Inferior parietal cortex (tissue), 1 donor: Measurements from ENCODE around the gene TRIO.

Experiments used
- DNase-seq: peaks from one replicate; pipeline ENCODE4 v3.0.0-alpha.2; 2016; ENCODE audit errors: extremely low spot score

Gene TRIO

DNA sequence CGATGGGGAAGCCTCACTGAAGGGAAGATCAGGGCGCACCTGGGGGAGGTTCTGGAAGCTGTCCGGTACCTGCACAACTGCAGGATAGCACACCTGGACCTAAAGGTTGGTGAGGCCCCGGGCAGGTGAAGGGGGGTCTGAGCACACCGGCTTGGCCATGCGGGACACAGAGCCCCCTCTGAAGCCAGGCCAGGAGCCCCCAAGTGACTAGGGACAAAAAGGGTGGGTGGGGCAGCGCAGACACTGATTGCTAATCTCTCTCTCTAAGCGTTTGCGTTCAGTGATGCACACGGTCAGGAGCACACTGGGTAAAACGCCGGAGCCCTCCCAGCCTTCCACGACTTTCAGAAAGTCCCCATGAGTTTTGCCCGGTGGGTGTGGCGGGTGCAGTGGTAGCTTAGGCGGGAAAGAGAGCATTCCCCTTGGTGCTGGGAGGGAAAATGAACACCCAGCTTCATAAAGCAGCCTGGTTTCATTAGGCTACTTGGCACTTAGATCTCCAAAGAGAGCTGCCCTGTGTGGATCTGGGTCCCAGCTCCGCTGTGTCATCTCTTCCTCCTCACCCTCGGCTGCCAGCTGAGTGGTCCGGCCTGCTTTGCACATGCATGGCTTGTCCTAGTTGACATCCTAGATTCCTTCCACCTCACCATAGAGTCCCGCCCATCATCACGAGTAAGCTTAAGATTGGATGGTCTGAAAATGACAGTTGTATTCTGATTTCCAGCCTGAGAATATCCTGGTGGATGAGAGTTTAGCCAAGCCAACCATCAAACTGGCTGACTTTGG, 364.2 kb downstream of the TRIO start:
- no peak for DNase-seq

DNA sequence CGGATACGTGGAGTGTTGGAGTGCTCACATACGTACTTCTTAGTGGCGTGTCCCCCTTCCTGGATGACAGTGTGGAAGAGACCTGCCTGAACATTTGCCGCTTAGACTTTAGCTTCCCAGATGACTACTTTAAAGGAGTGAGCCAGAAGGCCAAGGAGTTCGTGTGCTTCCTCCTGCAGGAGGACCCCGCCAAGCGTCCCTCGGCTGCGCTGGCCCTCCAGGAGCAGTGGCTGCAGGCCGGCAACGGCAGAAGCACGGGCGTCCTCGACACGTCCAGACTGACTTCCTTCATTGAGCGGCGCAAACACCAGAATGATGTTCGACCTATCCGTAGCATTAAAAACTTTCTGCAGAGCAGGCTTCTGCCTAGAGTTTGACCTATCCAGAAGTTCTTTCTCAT, 364.9 kb downstream of the TRIO start:
- DNase-seq: no peak

DNA sequence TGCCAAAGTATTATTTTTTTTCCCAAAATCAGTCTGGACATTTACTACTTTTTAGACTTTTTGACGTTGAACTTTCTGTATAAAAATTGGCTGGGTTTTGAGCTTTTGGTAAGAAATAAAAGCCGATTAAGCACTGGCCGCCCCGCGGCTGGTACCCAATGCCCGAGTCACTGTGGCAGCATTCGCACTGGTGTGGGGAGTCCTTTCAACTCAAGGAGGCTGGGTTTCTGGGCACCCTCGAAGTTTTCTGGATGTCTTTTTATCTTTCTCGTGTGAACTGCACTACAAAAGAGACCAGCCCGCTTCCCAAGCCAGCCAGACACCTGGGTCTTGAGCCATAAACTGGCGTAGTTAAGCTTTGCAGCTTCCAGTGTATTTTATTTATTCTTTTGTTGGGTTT, 366.4 kb downstream of the TRIO start:
- DNase-seq: no peak

DNA sequence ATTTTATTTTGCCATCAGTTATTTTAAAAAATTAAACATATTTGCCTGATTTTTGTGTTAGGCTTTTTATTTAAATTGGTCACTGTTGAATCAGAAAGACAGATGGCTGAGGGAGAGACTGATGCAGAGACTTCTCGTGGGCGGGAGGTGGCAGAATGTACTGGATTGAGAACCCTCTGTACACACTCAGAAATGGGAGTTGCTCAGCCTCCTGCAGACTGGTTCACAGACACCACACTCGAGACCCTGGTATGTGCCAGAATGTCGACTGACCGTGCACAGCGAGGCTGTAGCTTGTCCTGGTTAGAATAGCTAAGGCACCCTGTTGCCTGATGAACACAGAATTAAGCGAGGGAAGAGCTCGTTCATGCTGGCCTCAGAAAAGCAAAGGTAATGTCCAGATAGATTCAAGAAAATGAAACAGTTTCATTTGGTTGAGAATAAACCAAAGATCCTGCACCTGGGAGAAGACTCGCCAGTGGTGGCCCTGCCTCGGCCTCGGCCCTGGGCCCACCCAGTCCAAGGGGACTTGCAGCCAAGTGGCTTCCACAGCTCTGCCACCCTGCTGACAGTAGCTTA, 367.1 kb downstream of the TRIO start:
- peak; percentile 44 for DNase-seq

DNA sequence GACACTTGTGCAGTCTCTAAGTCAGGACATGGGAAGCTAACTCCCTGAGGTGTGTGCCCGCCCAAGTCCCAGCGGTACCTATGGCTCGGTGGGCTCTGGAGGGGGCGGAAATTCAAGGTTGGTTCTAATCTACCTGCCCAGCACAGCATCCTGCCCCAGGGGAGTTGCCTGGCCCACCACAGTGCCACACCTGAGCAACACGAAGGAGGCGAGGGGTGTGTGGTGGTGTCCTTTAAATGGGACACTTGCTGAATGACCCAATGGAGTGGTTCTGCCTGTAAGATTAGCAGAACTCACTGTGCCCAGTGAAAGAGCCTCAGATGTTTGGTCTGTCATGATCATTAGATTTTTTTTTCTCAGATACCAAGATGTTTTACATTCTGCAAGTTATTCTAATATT, 367.7 kb downstream of the TRIO start:
- DNase-seq: no peak

DNA sequence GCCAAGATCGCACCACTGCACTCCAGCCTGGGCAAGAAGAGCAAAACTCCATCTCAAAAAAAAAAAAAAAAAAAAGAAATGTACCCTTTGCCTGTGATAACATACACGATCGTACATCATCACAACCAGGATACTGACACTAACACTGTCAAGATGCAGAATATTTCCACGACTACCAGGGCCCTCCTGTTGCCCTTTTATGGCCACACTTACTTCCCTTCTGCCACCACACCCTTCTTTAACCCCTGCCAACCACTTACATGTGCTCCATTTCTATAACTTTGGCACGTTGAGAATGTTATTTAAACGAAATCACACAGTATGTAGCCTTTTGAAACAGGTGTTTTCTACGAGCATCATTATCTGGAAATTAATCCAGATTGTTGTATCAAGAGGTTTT, 369.4 kb downstream of the TRIO start:
- no peak for DNase-seq

DNA sequence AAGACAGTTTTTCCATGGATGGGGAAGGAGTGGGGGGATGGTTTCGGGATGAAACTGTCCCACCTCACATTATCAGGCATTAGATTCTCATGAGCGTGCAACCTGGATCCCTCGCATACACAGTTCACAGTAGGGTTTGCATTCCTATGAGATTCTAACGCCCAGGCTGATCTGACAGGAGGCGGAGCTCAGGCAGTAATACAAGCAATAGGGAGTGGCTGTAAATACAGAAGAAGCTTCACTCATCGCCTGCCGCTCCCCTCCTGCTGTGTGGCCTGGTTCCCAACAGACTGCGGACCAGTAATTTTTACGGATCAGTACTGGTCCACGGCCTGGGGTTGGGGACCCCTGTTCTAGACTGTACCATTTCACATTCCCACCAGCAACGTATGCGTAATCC, 370.1 kb downstream of the TRIO start:
- no peak for DNase-seq

DNA sequence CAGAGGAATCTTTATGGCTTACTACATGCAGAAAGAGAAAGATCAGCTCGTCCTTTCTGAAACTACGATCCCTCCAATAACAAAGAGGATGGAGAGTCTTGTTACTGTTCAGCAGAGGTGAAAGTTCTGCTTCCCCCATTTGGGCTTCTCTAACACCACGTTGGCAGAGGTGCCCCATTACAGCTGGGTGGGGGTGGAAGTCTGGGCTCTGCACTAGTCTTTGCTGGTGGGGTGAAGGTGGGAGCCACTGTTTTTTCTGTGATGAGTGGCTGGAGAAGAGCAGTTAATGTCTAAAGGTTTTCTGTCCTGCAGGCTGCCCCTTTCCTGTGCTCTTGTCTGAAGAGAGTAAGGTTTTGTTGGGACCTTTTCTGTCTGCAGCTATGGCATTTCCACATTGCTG, 373.8 kb downstream of the TRIO start:
- no peak for DNase-seq

DNA sequence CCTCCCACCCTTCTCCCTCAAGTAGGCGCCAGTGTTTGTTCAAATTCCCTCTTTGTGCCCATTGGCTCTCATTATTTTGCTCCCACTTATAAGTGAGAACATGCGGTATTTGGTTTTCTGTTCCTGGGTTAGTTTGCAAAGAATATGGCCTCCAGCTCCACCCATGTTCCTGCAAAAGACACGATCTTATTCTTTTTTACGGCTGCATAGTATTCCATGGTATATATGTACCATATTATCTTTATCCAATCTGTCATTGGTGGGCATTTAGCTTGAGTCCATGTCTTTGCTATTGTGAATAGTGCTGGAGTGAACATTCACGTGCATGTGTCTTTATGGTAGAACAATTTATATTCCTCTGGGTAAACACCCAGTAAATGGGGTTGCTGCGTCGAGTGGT, 375.5 kb downstream of the TRIO start:
- no peak for DNase-seq

DNA sequence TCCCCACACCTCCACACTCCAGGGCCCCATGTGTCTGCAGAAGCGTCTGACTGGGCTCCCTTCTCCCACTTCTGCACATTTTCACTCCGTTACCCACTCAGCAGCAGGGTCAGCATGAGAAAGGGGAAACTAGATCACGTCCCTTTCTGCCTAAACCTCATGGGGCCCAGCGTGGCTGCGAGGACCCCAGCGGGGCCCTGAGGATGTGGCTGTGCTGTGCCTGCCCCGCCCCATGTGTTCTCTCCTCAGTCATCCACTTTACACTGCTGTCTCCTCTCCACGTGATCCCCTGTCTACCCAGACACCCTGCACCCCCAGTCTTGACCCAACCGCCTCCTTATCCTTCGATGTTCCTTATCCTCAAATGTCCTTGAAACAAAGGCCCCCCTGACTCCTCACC, 378.6 kb downstream of the TRIO start:
- no peak for DNase-seq

DNA sequence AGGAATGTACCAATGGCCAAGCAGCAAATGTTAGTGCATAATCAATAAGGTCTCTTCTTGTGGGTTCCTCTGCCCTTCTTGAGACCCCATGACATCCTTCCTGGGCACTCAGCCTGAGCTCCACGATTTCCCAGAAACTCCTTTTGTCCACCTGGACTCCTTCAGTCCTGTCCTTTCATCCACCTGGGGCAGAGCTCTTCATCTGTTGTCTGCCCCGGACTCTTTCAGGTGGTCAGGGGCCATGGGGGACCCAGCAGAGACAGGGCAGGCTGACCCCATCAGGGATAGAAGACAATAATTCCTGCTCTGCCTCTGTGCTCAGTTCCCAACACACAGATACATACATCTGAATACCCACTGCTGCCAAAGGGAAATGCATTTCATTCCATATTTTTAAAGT, 379.6 kb downstream of the TRIO start:
- DNase-seq: no peak

DNA sequence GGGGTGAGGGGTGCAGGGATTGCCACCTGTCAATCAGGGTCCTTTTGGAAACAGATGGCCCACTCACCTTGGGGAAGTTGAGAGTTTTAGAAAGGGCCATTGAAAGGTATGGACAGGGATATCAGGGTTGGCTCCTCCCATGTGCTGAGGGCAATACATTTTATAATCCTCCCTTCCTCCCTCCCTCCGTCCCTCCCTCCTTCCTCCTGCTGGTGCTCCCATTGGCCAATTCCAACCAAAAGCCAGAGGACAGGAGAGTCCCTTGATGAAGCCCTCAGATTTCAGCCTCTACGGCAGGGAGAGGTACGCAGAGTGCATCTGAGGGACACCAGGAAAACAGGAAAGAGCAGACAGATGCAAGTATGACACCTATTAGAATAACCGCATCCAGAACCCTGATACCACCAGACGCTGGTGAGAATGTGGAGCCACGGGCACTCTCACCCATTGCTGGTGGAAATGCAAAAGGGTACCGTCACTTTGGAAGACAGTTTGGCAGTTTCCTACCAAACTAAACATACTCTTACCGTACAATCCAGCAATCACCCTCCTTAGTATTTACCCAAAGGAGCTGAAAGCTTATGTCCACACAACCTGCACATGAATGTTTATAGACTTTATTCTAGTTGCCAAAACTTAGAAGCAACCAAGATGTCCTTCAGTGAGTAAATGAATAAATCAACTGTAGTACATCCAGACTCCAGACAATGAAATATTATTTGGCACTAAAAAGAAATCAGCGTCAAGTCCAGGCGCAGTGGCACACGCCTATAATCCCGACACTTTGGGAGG, 380.3 kb downstream of the TRIO start:
- no peak for DNase-seq

DNA sequence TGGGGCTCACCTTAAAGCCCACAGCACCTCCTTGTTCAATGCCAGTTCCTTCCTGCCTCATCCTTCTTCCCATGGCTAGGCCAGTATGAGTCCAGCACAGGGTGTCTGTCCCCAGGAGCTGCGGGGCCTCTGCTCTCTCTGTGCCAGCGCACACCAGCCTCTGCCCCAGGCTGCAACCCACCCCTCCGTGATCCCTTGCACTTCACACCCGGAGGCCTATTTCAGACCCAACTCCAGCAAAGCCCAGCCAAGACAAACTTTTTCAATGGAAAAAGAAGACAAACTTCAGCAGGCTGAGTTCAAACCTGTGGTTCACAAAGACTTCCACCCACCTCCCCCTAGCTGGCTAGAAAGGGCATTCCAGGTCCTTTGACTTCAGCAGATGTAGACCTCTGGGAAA, 382.3 kb downstream of the TRIO start:
- DNase-seq: no peak

DNA sequence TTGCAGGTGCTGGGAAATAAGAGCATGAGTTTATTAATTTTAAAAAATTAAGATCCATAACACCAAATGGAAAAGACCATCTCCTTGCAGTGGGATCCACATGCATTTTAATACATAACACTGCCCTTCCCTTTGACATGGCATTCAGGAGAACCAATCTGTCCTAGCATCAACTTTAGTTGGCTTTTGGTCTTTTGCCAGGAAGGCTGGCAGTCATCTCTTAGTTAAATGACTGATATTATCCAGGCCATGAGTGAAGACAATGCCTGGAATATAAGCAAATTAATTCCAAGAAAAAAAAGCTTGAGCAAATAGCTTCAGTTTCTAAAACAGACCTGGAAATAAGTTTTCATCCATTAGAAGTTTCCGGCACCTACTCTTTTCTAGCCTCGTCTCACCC, 383.4 kb downstream of the TRIO start:
- DNase-seq: no peak

DNA sequence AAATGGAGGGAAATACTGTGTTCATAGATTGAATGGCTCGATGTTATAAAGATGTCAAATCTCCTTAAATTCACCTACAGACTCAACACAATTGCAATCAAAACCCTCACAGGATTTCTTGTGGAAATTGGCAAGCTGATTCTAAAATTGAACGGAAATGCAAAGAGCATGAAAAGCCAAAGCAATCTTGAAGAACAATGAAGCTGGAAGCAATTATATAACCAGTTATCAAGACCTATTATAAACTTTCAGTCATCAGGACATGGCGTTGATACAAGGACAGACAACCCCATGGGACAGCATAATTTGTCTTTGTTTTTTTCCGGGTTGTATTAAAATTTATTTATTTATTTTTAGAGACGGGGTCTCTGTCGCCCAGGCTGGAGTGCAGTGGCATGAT, 385.0 kb downstream of the TRIO start:
- no peak for DNase-seq

DNA sequence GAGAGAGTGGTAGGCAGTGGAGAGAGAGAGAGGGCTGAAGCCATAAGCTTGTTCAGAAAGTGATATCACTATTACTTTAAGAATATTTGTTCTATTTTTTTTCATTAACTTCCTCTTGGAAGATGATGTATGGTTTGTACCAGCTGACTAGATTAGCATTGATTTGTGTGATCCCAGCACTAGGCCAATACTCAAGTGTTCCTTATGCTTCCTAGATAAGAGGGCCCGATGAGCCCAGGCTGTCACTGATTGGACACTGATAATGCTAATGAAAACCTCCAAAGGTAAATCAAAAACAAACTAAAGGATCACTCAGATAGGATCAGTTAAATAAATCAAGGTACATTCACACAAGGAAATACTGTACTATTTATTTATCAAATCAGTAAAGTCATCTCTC, 385.8 kb downstream of the TRIO start:
- no peak for DNase-seq

DNA sequence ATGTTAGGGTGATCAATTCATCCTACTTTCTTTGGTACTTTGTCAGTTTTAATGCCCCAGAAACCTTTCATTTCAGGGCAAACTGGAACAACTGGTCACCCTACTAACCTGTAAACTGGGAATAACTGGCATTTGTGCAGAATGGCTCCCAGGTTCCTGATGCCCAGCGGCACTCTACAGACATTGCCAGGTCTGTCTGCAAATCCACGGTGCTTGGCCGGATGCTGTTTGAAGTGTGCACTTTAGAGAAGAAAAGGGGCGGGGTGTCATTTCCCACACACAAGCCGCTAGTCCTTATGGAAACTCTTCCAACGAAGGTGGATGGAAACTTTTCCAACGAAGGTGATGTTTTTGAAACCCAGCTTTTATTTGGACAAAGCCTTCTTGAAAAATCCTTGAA, 388.5 kb downstream of the TRIO start:
- DNase-seq: no peak

DNA sequence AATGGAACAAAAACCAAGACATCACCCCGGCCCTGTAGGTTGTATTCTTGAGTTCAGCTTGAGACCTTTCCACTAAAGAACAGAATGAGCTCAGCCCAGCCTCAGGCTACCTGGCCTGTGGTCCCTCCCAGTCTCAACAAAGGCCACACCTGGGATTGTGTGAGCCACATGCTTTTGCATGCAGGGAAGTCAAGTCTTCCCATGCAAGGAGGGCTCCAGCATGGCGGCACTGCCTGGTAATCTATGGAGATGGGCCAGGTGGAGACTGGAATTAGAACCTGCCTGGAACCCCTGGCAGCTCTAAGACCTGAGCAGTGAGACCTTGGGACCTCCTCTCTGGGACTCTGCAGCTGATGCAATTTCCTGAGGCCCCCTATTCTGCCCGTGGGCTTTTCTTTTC, 389.0 kb downstream of the TRIO start:
- no peak for DNase-seq

DNA sequence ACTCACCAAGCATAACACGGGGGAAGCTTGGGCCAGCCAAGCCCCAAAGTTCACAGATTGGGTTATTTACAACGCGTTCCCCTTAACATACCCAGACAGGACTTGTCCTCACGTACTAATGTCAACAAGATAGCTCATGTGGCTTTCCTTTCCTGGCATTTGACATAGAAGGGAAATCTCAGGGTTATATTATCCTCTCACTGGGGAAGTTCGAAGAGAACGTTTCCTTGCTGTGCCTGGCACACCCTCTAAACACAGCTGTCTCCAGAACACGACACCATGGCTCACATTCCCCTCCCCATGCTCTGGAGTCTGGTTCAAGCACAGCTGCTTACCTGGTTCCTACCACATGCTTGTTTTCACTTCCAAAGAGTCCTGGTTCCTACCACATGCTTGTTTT, 391.6 kb downstream of the TRIO start:
- no peak for DNase-seq

DNA sequence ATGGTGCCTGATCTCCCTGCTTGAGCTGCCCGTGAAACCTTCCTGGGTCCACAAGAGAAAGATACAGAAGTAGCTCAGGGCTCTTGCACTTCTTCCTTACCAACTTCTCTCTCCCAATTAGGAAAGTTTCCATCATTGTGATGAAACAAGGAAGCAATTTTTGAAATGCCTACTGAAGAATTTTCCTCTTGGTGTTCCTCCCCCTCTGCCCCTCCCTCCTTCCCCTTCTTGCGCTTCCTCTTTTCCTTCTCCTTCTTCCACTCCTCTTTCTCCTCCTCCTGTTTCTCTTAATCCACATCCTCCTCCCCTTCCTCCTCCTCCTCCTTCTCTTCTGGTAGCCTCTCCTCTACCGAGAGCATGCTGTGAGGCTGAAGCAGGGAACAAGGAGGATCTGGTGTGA, 402.2 kb downstream of the TRIO start:
- no peak for DNase-seq

DNA sequence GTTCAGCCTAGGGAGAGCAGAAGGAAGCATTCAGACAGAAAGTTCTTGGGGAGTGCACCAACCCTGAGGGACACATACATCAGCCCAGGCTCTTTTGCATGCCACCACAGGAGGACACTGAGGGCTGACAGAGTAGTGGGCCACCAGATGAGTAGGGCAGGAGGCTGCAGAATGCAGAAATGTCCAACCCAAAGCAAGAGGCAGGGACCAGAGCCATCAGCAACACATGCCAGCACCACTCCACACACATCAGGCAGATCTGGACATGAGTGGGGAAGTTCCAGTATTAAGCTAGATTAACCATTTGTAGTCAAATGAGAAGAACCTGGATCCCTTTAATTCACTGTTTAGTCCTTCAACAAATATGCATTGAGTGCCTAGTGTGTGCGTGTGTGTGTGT, 402.7 kb downstream of the TRIO start:
- no peak for DNase-seq

DNA sequence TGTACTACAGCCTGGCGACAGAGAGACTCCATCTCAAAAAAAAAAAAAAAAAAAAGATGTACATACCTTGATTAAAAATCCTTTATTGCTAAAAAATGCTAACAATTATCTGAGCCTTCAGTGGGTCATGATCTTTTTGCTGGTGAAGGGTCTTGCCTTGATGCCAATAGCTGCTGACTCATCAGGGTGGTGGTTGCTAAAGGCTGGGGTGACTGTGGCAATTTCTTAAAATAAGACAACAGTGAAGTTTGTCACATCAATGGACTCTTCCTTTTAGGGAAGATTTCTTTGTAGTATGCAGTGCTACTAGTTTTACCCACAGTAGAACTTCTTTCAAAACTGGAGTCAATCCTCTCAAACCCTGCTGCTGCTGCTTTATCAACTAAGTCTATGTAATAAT, 404.5 kb downstream of the TRIO start:
- no peak for DNase-seq

DNA sequence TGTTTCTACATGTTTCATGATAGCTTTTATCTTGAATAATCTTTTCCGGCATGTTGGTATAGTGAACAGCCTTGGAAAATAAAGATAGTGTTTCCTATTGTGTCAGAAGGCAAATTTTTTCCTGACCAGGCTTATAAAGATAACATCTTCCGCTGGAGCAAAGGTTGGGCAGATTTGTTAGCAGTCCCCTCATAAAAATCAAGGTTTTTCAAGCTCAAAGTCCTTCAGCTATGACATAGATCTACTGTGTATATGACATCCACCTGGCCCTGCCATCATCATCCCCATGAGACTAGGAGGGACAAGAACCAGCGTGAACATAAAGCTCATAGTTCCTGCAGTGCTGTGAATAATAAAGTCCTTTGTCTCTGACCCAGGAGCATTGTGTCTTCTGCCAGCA, 408.1 kb downstream of the TRIO start:
- no peak for DNase-seq
